Calu3 (cell line): ENCODE results near the gene ARMH1. TPM values are rescaled to one million over a fixed set of nuclear protein-coding genes. Genes with fewer than 3 reads are reported as not detected.
"Not testable (repeated sequence)": the region's sequence is repeated elsewhere in the genome, so short reads cannot be mapped to it uniquely, and the experiment has no call there.

Source experiments
- BruUV-seq: library from RNA; stranded (reverse); fragments of 400-500 nt; replicated peaks from 2 replicates; lab custom pipeline; 2021; lab: Mats Ljungman, UMichigan
- CTCF ChIA-PET: fragments of 300-600 bp; sonication (Branson Sonifier 250); formaldehyde crosslinking; loops from one replicate; lab custom pipeline; 2022; ENCODE audit warnings: antibody characterized with exemption; lab: Charles Lee
- DNase-seq: peaks from one replicate; pipeline ENCODE4 v3.0.0; 2022
- H3K27ac Mint-ChIP-seq: one replicate; pipeline ENCODE4 v1.8.0; 2022; ENCODE audit warnings: mixed read lengths; ENCODE audit not compliant: unreplicated experiment
- H3K27me3 Mint-ChIP-seq: one replicate; pipeline ENCODE4 v1.8.0; 2022; ENCODE audit warnings: mixed read lengths; ENCODE audit not compliant: unreplicated experiment
- H3K36me3 Mint-ChIP-seq: one replicate; pipeline ENCODE4 v1.8.0; 2022; ENCODE audit warnings: mild to moderate bottlenecking, moderate library complexity, mixed read lengths; ENCODE audit not compliant: insufficient read depth, unreplicated experiment
- H3K4me1 Mint-ChIP-seq: one replicate; pipeline ENCODE4 v1.8.0; 2022; ENCODE audit warnings: mild to moderate bottlenecking, low read depth, mixed read lengths; ENCODE audit not compliant: unreplicated experiment
- H3K4me3 Mint-ChIP-seq: one replicate; pipeline ENCODE4 v1.8.0; 2022; ENCODE audit warnings: mild to moderate bottlenecking, low read depth, moderate library complexity, mixed read lengths; ENCODE audit not compliant: unreplicated experiment
- H3K9me3 Mint-ChIP-seq: one replicate; pipeline ENCODE4 v1.8.0; 2022; ENCODE audit warnings: low read depth, mixed read lengths; ENCODE audit not compliant: unreplicated experiment
- CTCF ChIP-seq: fragments of 200-600 bp; IDR thresholded peaks from one replicate; pipeline ENCODE4 v1.8.0; 2022; ENCODE audit warnings: antibody characterized with exemption; ENCODE audit not compliant: unreplicated experiment
- intact Hi-C: fragments of 100-400 bp; cut with micrococcal nuclease; formaldehyde crosslinking; loops from one replicate; pipeline ENCODE4 v1.10.0; 2022; ENCODE audit not compliant: unreplicated experiment
- total RNA-seq: library from RNA; stranded (reverse); gene quantifications from 2 replicates; pipeline ENCODE4 v1.2.3, GENCODE V29; 2022

ARMH1 gene
- total RNA-seq, 1 experiment from 2014 or later: 5.8 TPM

GRCh38 chr1:44757420-44757819 lies 82.9 kb downstream of the ARMH1 start:
- no peak overlapping the region for H3K4me3 Mint-ChIP-seq
- no peaks in the 10 kb centered on the region for H3K27me3 Mint-ChIP-seq
- no peaks in the 10 kb centered on the region for H3K4me1 Mint-ChIP-seq
- BruUV-seq: no TSS peak
- CTCF ChIA-PET: no interaction called here
- intact Hi-C loops: no loop called here
- H3K9me3 Mint-ChIP-seq: no peaks in the 10 kb centered on the region
- H3K27ac Mint-ChIP-seq: no peak overlapping the region
- H3K36me3 Mint-ChIP-seq: peaks cover 48% of the 10 kb centered on the region
- DNase-seq: no peak
- TF ChIP-seq CTCF: no peak

- Mint-ChIP-seq H3K9me3 (no peaks in the 10 kb centered on the region), H3K4me3 (no peak overlapping the region)
- CTCF ChIA-PET: interaction anchor here (0.7 kb wide), 1 partner anchor 15 kb away, joined by 3 read pairs; no protein-coding TSS in a partner anchor
Measured at GRCh38 chr1:44759077-44759476, 84.6 kb downstream of the ARMH1 start.

GRCh38 chr1:44760876-44761275 lies 86.4 kb downstream of the ARMH1 start:
- H3K9me3 Mint-ChIP-seq: no peaks in the 10 kb centered on the region
- no peaks in the 10 kb centered on the region for H3K27me3 Mint-ChIP-seq
- H3K36me3 Mint-ChIP-seq: peaks cover 51% of the 10 kb centered on the region

More at GRCh38 chr1:44759077-44759476, 84.6 kb downstream of the ARMH1 start:
- no peaks in the 10 kb centered on the region for H3K4me1 Mint-ChIP-seq
- DNase-seq: no peak
- H3K27me3 Mint-ChIP-seq: no peaks in the 10 kb centered on the region
- peaks cover 46% of the 10 kb centered on the region for H3K36me3 Mint-ChIP-seq
- BruUV-seq: no TSS peak
- intact Hi-C loops: no loop called here
- H3K27ac Mint-ChIP-seq: no peak overlapping the region
- no peak for TF ChIP-seq CTCF

GRCh38 chr1:44766421-44766820 lies 91.9 kb downstream of the ARMH1 start:
- H3K4me1 Mint-ChIP-seq, BruUV-seq, H3K9me3 Mint-ChIP-seq, H3K4me3 Mint-ChIP-seq, CTCF ChIA-PET, H3K27me3 Mint-ChIP-seq, DNase-seq, intact Hi-C loops, H3K27ac Mint-ChIP-seq: not testable (repeated sequence)
- peaks cover 26% of the 10 kb centered on the region for H3K36me3 Mint-ChIP-seq

More at GRCh38 chr1:44760876-44761275, 86.4 kb downstream of the ARMH1 start:
- no TSS peak for BruUV-seq
- Mint-ChIP-seq H3K4me3 (no peak overlapping the region), H3K4me1 (no peaks in the 10 kb centered on the region), H3K27ac (no peak overlapping the region)
- intact Hi-C loops: no loop called here
- DNase-seq: no peak
- CTCF ChIA-PET: interaction anchor here (0.6 kb wide), 1 partner anchor 33 kb away, joined by 5 read pairs; no protein-coding TSS in a partner anchor
- TF ChIP-seq CTCF: no peak

Other genes with a start within 250 kb of the ARMH1 start
- 10.9 and 13.3 TPM in 2 replicates for gene TMEM53, start 233 bp upstream of the ARMH1 start, total RNA-seq
- gene RNU5D-1, start 56.5 kb downstream of the ARMH1 start, total RNA-seq: not detected in 2 replicates
- gene KIF2C, start 65.1 kb downstream of the ARMH1 start, total RNA-seq: 54.9 and 67.6 TPM in 2 replicates
- 965 and 1,104 TPM in 2 replicates for gene RPS8, start 100.8 kb downstream of the ARMH1 start, total RNA-seq
- gene BEST4, start 113.5 kb downstream of the ARMH1 start, total RNA-seq: 0.40 TPM in 1 of 2 replicates, not detected in the other
- gene PLK3, start 125.7 kb downstream of the ARMH1 start, total RNA-seq: 15.6 and 17.8 TPM in 2 replicates
- 0.66 and 0.69 TPM in 2 replicates for gene DYNLT4, start 132.6 kb downstream of the ARMH1 start, total RNA-seq
- gene BTBD19, start 133.8 kb downstream of the ARMH1 start, total RNA-seq: 5.2 and 5.9 TPM in 2 replicates
- 0.76 and 0.78 TPM in 2 replicates for gene PTCH2, start 168.5 kb downstream of the ARMH1 start, total RNA-seq